PFSK-1 (cell line): Measurements from ENCODE around the gene MAFB.

Experiments
- FOXP2 ChIP-seq: optimal IDR thresholded peaks from 2 replicates; pipeline ENCODE3; 2011; ENCODE audit warnings: borderline replicate concordance, control low read depth, inconsistent platforms; ENCODE audit not compliant: insufficient read depth; ENCODE audit errors: extremely low read length, extremely low read depth
- POLR2AphosphoS5 ChIP-seq: IDR thresholded peaks from 2 replicates; pipeline ENCODE4 v1.6.1; 2012; ENCODE audit warnings: low read depth, mild to moderate bottlenecking, control low read depth, low read length, moderate library complexity
- SIN3A ChIP-seq: IDR thresholded peaks from 2 replicates; pipeline ENCODE4 v1.6.1; 2012; ENCODE audit warnings: mild to moderate bottlenecking, low read length, moderate library complexity, borderline replicate concordance; ENCODE audit not compliant: insufficient read depth
- TAF1 ChIP-seq: IDR thresholded peaks from 2 replicates; pipeline ENCODE4 v1.6.1; 2012; ENCODE audit warnings: low read length, control low read depth, borderline replicate concordance; ENCODE audit not compliant: insufficient read depth
- TF ChIP-seq, protein P1 (sequence below), 2 experiments: IDR thresholded peaks; 2 replicates each; pipeline versions ENCODE4 v1.6.1 to v1.8.0; 2011 to 2012; ENCODE audit warnings: low read depth in 2 of 2, low read length in 2 of 2, control low read depth in 1 of 2, inconsistent platforms in 1 of 2, mild to moderate bottlenecking in 1 of 2, moderate library complexity in 1 of 2; ENCODE audit not compliant: insufficient read depth in 1 of 2

Gene MAFB

GRCh38 chr20:40640667-40641066 lies 48.4 kb downstream of the MAFB start:
- no peak for TF ChIP-seq POLR2AphosphoS5
- no peak for TF ChIP-seq TAF1
- no peak for TF ChIP-seq SIN3A
- TF ChIP-seq, protein P1, sequence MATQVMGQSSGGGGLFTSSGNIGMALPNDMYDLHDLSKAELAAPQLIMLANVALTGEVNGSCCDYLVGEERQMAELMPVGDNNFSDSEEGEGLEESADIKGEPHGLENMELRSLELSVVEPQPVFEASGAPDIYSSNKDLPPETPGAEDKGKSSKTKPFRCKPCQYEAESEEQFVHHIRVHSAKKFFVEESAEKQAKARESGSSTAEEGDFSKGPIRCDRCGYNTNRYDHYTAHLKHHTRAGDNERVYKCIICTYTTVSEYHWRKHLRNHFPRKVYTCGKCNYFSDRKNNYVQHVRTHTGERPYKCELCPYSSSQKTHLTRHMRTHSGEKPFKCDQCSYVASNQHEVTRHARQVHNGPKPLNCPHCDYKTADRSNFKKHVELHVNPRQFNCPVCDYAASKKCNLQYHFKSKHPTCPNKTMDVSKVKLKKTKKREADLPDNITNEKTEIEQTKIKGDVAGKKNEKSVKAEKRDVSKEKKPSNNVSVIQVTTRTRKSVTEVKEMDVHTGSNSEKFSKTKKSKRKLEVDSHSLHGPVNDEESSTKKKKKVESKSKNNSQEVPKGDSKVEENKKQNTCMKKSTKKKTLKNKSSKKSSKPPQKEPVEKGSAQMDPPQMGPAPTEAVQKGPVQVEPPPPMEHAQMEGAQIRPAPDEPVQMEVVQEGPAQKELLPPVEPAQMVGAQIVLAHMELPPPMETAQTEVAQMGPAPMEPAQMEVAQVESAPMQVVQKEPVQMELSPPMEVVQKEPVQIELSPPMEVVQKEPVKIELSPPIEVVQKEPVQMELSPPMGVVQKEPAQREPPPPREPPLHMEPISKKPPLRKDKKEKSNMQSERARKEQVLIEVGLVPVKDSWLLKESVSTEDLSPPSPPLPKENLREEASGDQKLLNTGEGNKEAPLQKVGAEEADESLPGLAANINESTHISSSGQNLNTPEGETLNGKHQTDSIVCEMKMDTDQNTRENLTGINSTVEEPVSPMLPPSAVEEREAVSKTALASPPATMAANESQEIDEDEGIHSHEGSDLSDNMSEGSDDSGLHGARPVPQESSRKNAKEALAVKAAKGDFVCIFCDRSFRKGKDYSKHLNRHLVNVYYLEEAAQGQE (IDR thresholded peaks at IDR 0.05; ENCODE audit: insufficient read depth in 1 of 2, low read depth in 2 of 2, low read length in 2 of 2): no peak
- no peak for TF ChIP-seq FOXP2

DNA sequence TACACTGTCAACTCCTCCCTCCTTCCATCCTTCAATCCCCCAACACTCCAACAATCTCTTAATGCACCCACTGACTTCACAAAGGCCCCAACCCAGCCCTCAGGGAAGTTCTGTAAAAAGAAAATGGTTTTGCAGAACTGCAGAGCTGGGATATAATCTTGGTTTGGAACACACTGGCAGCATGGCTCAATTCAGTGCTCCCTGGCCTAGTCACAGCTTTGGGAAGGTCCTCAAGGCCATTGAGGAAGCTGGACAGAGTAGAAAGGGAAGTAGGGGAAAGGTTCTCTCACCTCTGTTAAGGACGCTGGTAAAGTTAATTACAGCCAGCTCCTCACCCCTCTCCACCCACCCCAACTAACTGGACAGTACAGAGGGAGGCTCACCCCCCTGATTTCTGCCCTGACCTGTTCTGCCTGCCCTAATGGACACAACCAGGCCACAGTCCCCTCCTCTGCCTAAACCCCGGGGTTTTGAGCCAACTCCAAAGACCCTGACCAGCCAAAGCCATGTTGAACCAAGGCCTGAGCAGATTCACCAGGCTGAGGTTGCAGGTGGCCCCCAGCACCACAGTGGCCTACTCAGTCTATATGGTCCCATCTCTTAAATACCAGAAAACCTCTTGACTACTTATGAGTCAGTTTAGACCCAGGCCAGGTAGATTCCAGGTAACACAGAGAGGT lies 49.2 kb downstream of the MAFB start:
- TF ChIP-seq, protein P1 (IDR thresholded peaks at IDR 0.05; ENCODE audit: insufficient read depth in 1 of 2, low read depth in 2 of 2, low read length in 2 of 2): no peak
- TF ChIP-seq TAF1 (no peak), POLR2AphosphoS5 (no peak), SIN3A (no peak), FOXP2 (no peak)

- TF ChIP-seq FOXP2 (no peak), SIN3A (no peak), POLR2AphosphoS5 (no peak), TAF1 (no peak)
- TF ChIP-seq, protein P1 (IDR thresholded peaks at IDR 0.05; ENCODE audit: insufficient read depth in 1 of 2, low read depth in 2 of 2, low read length in 2 of 2): no peak
These were observed 49.9 kb downstream of the MAFB start for GRCh38 chr20:40639132-40639531.

- no peak for TF ChIP-seq FOXP2
- TF ChIP-seq SIN3A: no peak
- TF ChIP-seq, protein P1 (IDR thresholded peaks at IDR 0.05; ENCODE audit: insufficient read depth in 1 of 2, low read depth in 2 of 2, low read length in 2 of 2): no peak
- TF ChIP-seq POLR2AphosphoS5: no peak
- TF ChIP-seq TAF1: no peak
These were observed 50.6 kb downstream of the MAFB start for GRCh38 chr20:40638414-40638813.
